ENCODE measurements around the gene LURAP1L.

DNA sequence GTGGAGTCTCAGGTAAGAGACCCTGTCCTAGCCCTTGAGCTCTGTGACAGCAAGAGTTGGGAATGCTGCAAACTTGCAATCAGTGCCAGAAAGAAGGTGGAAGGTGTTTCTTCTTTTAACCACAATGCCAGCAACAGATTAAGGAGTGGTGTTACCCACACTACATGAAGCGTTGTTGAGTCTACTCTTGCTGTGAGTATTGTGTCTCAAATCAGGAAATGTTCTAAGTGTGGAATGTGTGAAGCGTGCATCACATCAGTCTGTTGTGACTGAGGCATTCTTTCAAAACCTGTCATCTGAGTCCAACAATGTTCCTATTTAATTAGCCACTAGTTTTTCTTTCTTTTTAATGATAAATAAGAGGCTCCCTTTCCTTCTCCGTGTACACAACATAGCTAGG, 2.9 kb upstream of the LURAP1L start:
- TF ChIP-seq, protein P1, sequence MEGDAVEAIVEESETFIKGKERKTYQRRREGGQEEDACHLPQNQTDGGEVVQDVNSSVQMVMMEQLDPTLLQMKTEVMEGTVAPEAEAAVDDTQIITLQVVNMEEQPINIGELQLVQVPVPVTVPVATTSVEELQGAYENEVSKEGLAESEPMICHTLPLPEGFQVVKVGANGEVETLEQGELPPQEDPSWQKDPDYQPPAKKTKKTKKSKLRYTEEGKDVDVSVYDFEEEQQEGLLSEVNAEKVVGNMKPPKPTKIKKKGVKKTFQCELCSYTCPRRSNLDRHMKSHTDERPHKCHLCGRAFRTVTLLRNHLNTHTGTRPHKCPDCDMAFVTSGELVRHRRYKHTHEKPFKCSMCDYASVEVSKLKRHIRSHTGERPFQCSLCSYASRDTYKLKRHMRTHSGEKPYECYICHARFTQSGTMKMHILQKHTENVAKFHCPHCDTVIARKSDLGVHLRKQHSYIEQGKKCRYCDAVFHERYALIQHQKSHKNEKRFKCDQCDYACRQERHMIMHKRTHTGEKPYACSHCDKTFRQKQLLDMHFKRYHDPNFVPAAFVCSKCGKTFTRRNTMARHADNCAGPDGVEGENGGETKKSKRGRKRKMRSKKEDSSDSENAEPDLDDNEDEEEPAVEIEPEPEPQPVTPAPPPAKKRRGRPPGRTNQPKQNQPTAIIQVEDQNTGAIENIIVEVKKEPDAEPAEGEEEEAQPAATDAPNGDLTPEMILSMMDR (IDR thresholded peaks at IDR 0.05) = no peak
- no peak for TF ChIP-seq POLR2A (IDR thresholded peaks at IDR 0.05)

Measured in suprapubic skin (tissue), 3 donors.